Heart right ventricle (tissue), 16 donors: ENCODE measurements around the gene DAPL1. TPM values are rescaled to one million over a fixed set of nuclear protein-coding genes. Genes with fewer than 3 reads are reported as not detected.

Experiments
- ATAC-seq, 8 donors: fragments of 200-7000 bp; cut with Tn5 transposase; one replicate each; pipeline ENCODE4 v1.9.1; 2020; ENCODE audit warnings: mild to moderate bottlenecking in 8 of 8, moderate library complexity in 8 of 8, moderate number of reproducible peaks in 1 of 8
- DNase-seq, 2 donors: peaks; one replicate each; pipeline ENCODE4 v3.0.0-alpha.2; 2020
- H3K27ac ChIP-seq, 10 donors: fragments of 200-600 bp; sonication (generic) in 2 of 10; one replicate each; pipeline versions ENCODE4 v1.5.0 to v1.8.0; 2020 to 2022; ENCODE audit warnings: mild to moderate bottlenecking in 3 of 10
- H3K27me3 ChIP-seq, 7 donors: fragments of 200-600 bp; one replicate each; pipeline ENCODE4 v1.8.0; 2021 to 2022; ENCODE audit warnings: mild to moderate bottlenecking in 2 of 7
- H3K36me3 ChIP-seq, 9 donors: fragments of 200-600 bp; sonication (generic) in 1 of 9; one replicate each; pipeline versions ENCODE4 v1.5.0 to v1.8.0; 2020 to 2022; ENCODE audit warnings: mild to moderate bottlenecking in 2 of 9
- H3K4me1 ChIP-seq, 9 donors: fragments of 200-600 bp; sonication (generic) in 1 of 9; one replicate each; pipeline versions ENCODE4 v1.5.0 to v1.8.0; 2020 to 2022; ENCODE audit warnings: mild to moderate bottlenecking in 4 of 9
- H3K4me3 ChIP-seq, 10 donors: fragments of 200-600 bp; sonication (generic) in 2 of 10; one replicate each; pipeline versions ENCODE4 v1.5.0 to v1.8.0; 2020 to 2022; ENCODE audit warnings: mild to moderate bottlenecking in 7 of 10, moderate library complexity in 2 of 10
- H3K9me3 ChIP-seq, 11 donors: fragments of 200-600 bp in 10 of 11; sonication (generic) in 2 of 11; one replicate each; pipeline versions ENCODE4 v1.5.0 to v1.8.0; 2013 to 2022; ENCODE audit warnings: mild to moderate bottlenecking in 2 of 11, control low read depth in 1 of 11, moderate library complexity in 1 of 11
- WGBS, 2 donors: extraction: QIAGEN DNeasy Blood & Tissue Kit; methylation state at CpG; one replicate each; pipeline ENCODE4 v1.1.7; 2013; ENCODE audit warnings: inconsistent platforms in 1 of 2; 5-methylcytosine and 5-hydroxymethylcytosine counted together
- intact Hi-C, 10 donors: fragments of 100-400 bp; cut with DNase I; formaldehyde crosslinking; loops; one replicate each; pipeline versions ENCODE4 v1.11.1 to v1.14.2; 2022
- polyA plus RNA-seq, 2 donors: library from polyadenylated mRNA; stranded (reverse); fragments of 200-250 nt; gene quantifications; one replicate each; pipeline ENCODE4 v1.2.3, GENCODE V29; 2013
- total RNA-seq, 10 donors: library from RNA; stranded (reverse); fragmentation: NEBNext Ultra II Directional in 3 of 10; extraction: Animal tissue kit (Norgen Biotek cat#: 25700) in 3 of 10; gene quantifications; one replicate each; pipeline versions ENCODE4 v1.2.1 to v1.2.4, GENCODE V29; 2021 to 2023
- TF ChIP-seq, protein P1 (sequence below), 9 donors: fragments of 200-600 bp; sonication (generic) in 2 of 9; IDR thresholded peaks; one replicate each; pipeline versions ENCODE4 v1.5.0 to v1.8.0; 2021 to 2022; ENCODE audit warnings: antibody characterized with exemption in 9 of 9, mild to moderate bottlenecking in 5 of 9, moderate library complexity in 1 of 9
- donor health status: Arrhythmogenic right ventricular cardiomyopathy.
- donor health status: ischemic (EF 13 %, LVEDD 7.1; RV severe dilation, severe dysfunction).
- donor health status: healthy with polysubstance abuse.
- donor health status: DM: no; HTN: yes; CAD: no.
- donor health status: DM: no; HTN: no; CAD: no.
- donor health status: ischemic (EF 25% LVEDD 6.9; RV normal size, moderate dysfunction).
- donor health status: ischemic (EF 25% LVEDD 5.7; RV mildly dilated, moderate dysfunction).
- donor health status: healthy.
- donor health status: DM: yes; HTN: yes; CAD: no.
- donor health status: Ischemic cardiomyopathy.
- donor health status: ischemic (EF 35%, LVEDD 5.7; RV mildly dilated, moderate dysfunction).
- donor health status: nonischemic (EF 11% LVEDD 7.7; RV severe dilation, severe dysfunction).
- donor health status: DM: yes; HTN: yes; CAD: no.
- donor health status: PGD.
- donor health status: ischemic (EF 29% LVEDD 5.4; RV normal size, mild dysfunction).
- donor health status: nonischemic (EF 23%, LVEDD 6.1; RV moderate dilation, normal function).

Gene DAPL1
- total and polyA plus RNA-seq, 12 donors, result 0.87 TPM; not detected in 11

DNA sequence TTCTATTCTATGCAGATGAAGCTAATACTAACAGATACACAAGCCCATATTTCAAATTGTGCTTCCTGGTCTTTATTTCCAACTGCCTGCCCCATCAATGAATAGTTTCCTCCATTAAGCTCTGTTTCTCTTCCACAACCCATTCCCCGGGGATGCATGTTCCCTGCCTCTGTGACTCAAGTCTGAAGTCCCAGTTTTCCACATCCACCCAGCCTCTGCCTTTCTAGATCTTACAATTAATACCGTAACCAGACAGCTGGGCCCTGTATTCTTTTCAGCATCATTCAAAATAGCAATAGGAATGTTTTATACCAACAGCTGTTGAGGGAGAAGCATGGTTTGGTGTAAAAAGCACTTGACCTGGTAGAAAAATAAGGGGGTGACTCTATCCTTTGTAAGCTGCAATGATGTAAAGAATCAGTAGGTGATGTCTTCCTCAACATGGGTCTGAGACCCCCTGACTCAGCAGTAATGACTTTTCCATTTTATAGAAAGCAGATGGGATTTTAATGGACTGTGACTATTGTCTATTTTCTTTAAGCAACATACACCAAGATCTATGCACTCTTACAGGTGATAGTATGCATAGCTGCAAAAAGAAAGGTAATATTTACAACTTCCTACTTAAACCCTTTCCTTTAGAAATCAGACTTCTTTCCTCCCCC is 46.1 kb upstream of the DAPL1 start:
- ATAC-seq, result peak in 5 of 8 donors; percentile 39 to 60 (median 54)

DNA sequence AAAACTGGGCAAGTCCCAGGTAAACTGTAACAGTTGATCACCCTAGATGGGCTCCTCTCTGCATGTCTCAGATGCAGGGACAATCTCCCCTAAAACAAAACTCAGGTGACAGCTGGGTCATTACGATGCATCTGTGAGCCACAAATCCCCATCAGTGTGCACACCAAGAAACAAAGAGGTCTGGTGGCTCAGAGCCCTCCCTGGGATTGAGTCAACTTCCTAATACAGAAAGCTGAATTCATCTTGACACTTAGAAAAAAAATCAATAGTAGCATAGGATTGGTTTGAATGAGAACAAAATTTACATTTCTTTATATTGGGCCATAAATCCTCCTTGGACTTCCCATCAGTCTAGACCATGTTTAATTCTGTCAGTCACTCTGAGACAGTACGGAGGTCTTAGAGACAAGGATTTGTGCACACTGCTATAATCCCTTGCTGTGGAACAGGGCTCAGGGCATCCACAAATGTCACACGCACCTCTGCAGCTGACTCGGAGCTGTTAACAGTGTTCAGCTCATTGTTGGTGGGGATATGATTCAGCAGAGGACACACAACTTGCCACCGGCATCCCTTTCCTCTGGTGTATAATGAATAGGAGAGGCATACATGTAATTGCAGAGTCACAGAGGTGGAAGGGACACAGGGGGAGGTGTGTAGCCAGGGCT is 44.5 kb upstream of the DAPL1 start:
- Histone ChIP-seq H3K4me1 (peaks cover 0 to 26% (median 16%) of the 10 kb centered on the region in 9 donors), H3K9me3 (no peaks in the 10 kb centered on the region), H3K4me3 (no peak overlapping the region), H3K27ac (no peak overlapping the region), H3K36me3 (no peaks in the 10 kb centered on the region), H3K27me3 (no peaks in the 10 kb centered on the region)
- TF ChIP-seq, protein P1, sequence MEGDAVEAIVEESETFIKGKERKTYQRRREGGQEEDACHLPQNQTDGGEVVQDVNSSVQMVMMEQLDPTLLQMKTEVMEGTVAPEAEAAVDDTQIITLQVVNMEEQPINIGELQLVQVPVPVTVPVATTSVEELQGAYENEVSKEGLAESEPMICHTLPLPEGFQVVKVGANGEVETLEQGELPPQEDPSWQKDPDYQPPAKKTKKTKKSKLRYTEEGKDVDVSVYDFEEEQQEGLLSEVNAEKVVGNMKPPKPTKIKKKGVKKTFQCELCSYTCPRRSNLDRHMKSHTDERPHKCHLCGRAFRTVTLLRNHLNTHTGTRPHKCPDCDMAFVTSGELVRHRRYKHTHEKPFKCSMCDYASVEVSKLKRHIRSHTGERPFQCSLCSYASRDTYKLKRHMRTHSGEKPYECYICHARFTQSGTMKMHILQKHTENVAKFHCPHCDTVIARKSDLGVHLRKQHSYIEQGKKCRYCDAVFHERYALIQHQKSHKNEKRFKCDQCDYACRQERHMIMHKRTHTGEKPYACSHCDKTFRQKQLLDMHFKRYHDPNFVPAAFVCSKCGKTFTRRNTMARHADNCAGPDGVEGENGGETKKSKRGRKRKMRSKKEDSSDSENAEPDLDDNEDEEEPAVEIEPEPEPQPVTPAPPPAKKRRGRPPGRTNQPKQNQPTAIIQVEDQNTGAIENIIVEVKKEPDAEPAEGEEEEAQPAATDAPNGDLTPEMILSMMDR (IDR thresholded peaks at IDR 0.05), result no peak
- ATAC-seq, result no peak
- no peak for DNase-seq
- WGBS, 2 donors, result 92 to 93% methylated on average over 5 of the region's 5 CpGs
- intact Hi-C loops, result loop anchor here in 8 of 10 donors (5.0 kb wide), 9 partner anchors 83 to 728 kb away; partner anchors contain the start of genes CCDC148 (in 1 of the 8) and PKP4 (in 1 of the 8)

More for the DNA sequence above, 46.1 kb upstream of the DAPL1 start:
- TF ChIP-seq, protein P1 (IDR thresholded peaks at IDR 0.05), result no peak
- Histone ChIP-seq H3K4me3 (no peak overlapping the region), H3K36me3 (no peaks in the 10 kb centered on the region), H3K27ac (no peak overlapping the region), H3K9me3 (no peaks in the 10 kb centered on the region), H3K4me1 (peaks cover 3 to 34% (median 25%) of the 10 kb centered on the region in 9 donors), H3K27me3 (peaks cover 0 to 4% (median 0%) of the 10 kb centered on the region in 7 donors)
- intact Hi-C loops, result loop anchor here (5.0 to 10.0 kb wide), 10 partner anchors 82 to 727 kb away; partner anchors contain the start of genes CCDC148 (in 7 of the 10) and PKP4 (in 7 of the 10)
- 66 to 76% methylated on average over 2 of the region's 2 CpGs for WGBS, 2 donors
- DNase-seq, result peak in 1 of 2 donors; percentile 45

DNA sequence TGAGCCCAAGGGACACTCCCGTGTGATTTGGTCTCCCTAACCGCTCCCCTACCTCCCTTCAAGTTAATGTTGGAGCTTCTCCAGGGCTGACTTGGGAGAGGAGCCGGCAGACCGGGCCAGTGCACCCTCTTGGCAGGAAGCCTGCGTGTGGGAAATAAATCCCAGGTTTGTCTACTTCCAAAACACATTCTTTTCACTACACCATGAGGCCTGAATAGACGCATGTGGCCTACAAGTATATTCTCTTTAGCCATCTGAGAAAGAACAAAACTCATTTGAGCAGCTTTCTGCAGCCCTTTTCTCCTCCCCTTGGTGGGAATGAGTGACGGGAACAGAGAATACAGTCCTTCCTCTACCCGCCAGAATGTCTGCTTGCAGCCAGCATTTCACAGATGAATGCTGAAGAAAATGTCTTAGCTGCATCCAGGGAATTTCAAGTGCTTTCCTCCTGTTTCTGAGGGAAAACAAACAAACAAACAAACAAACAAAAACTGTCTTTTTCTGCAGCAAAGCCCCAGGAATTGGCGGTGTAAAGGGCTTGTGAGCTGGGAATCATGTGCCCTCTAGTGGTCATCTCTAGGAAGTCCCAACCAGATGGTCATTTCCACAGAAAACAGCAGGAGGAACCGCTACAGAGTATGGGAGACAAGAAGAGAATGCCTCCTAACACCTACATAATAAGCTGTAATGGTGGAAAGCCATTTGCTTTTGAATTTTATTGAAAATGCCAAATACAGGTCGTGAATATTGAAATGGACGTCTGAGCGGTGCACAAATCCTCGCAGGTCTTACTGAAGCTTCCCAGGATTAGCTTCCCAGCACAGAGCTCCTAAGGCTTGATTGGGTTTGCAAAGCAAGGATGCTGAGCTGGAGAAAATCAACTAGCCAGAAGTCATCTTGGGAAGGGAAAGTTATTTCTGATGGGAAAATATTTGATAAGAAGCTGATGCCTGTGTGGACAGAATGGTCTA is 41.2 kb upstream of the DAPL1 start:
- Histone ChIP-seq H3K27ac (peak overlapping the region in 4 of 10 donors; percentile 6 to 49 (median 23)), H3K36me3 (no peaks in the 10 kb centered on the region), H3K9me3 (peaks cover 0 to 6% (median 0%) of the 10 kb centered on the region in 11 donors), H3K4me3 (peak overlapping the region in 9 of 10 donors; percentile 1 to 44 (median 40)), H3K27me3 (no peaks in the 10 kb centered on the region), H3K4me1 (peaks cover 0 to 15% (median 9%) of the 10 kb centered on the region in 9 donors)
- DNase-seq (peak in 1 of 2 donors; percentile 48), ATAC-seq (peak; percentile 85 to 95 (median 90))
- intact Hi-C loops, result loop anchor here in 9 of 10 donors (1.0 to 5.0 kb wide), 14 partner anchors 87 to 732 kb away; partner anchors contain the start of genes CCDC148 (in 1 of the 9) and PKP4 (in 1 of the 9)
- TF ChIP-seq, protein P1 (IDR thresholded peaks at IDR 0.05), result peak; percentile 83 to 95 (median 90)
- 13 to 15% methylated on average over 14 of the region's 14 CpGs for WGBS, 2 donors
